CD14-positive monocyte (primary cell): ENCODE measurements around the gene GLCE. TPM values are rescaled to one million over a fixed set of nuclear protein-coding genes. Genes with fewer than 3 reads are reported as not detected.

ENCODE experiments used
- DNase-seq, 3 donors: peaks; one replicate each; pipeline ENCODE4 v3.0.0-alpha.2; 2011 to 2022
- H2AFZ ChIP-seq: 2 replicates; pipeline ENCODE4 v1.6.0; 2012; ENCODE audit warnings: mild to moderate bottlenecking, low read depth, low read length, inconsistent platforms; ENCODE audit not compliant: insufficient read depth, poor library complexity, severe bottlenecking
- H3K27ac ChIP-seq, 2 donors: 1 replicate in 1 of 2; 2 replicates in 1 of 2; pipeline ENCODE4 v1.5.1; 2012 to 2013; ENCODE audit warnings: low read length in 2 of 2, control low read depth in 1 of 2, inconsistent platforms in 1 of 2, low read depth in 1 of 2, mild to moderate bottlenecking in 1 of 2
- H3K27me3 ChIP-seq, 2 donors: one replicate each; pipeline versions ENCODE4 v1.6.0 to v1.6.1; 2011 to 2013; ENCODE audit warnings: low read length in 2 of 2; ENCODE audit not compliant: control insufficient read depth in 2 of 2, insufficient read depth in 2 of 2
- H3K36me3 ChIP-seq, 2 donors: replicated peaks in 1 of 2; 1 replicate in 1 of 2; 2 replicates in 1 of 2; pipeline versions ENCODE4 v1.5.1 to v1.6.1; 2012 to 2013; ENCODE audit warnings: low read length in 2 of 2, control low read depth in 1 of 2, inconsistent platforms in 1 of 2, mild to moderate bottlenecking in 1 of 2; ENCODE audit not compliant: insufficient read depth in 2 of 2, control insufficient read depth in 1 of 2
- H3K4me1 ChIP-seq, 2 donors: 1 replicate in 1 of 2; 2 replicates in 1 of 2; pipeline versions ENCODE4 v1.5.1 to v1.6.1; 2012 to 2013; ENCODE audit warnings: low read length in 2 of 2, control low read depth in 1 of 2, inconsistent platforms in 1 of 2, mild to moderate bottlenecking in 1 of 2, moderate library complexity in 1 of 2; ENCODE audit not compliant: insufficient read depth in 2 of 2, control insufficient read depth in 1 of 2
- H3K4me2 ChIP-seq: replicated peaks from 2 replicates; pipeline ENCODE3; 2012; ENCODE audit warnings: low read length, moderate library complexity, mild to moderate bottlenecking; ENCODE audit not compliant: poor library complexity, severe bottlenecking; ENCODE audit errors: extremely low read depth
- H3K4me3 ChIP-seq, 3 experiments: fragments of 200-600 bp in 1 of 3; sonication (generic) in 1 of 3; replicated peaks in 1 of 3; 1 replicate in 2 of 3; 2 replicates in 1 of 3; pipeline ENCODE4 v1.5.1; 2011 to 2013; ENCODE audit warnings: low read length in 3 of 3, mild to moderate bottlenecking in 3 of 3, control low read depth in 2 of 3, low read depth in 2 of 3, inconsistent platforms in 1 of 3, moderate library complexity in 1 of 3
- H3K79me2 ChIP-seq: 2 replicates; pipeline ENCODE4 v1.6.0; 2012; ENCODE audit warnings: mild to moderate bottlenecking, control low read depth, inconsistent platforms, low read length, moderate library complexity; ENCODE audit not compliant: insufficient read depth
- H3K9ac ChIP-seq: 2 replicates; pipeline ENCODE4 v1.6.0; 2017; ENCODE audit warnings: low read length, mild to moderate bottlenecking; ENCODE audit not compliant: insufficient read depth, poor library complexity, severe bottlenecking
- H3K9me3 ChIP-seq, 2 donors: replicated peaks in 1 of 2; 1 replicate in 1 of 2; 2 replicates in 1 of 2; pipeline versions ENCODE4 v1.5.1 to v1.6.1; 2012 to 2013; ENCODE audit warnings: low read length in 2 of 2, control low read depth in 1 of 2; ENCODE audit not compliant: control insufficient read depth in 1 of 2, insufficient read depth in 1 of 2
- H4K20me1 ChIP-seq: 2 replicates; pipeline ENCODE4 v1.6.0; 2012; ENCODE audit warnings: mild to moderate bottlenecking, low read length, control low read depth, moderate library complexity; ENCODE audit not compliant: insufficient read depth
- H3K27ac Mint-ChIP-seq, 7 donors: one replicate each; pipeline ENCODE4 v1.8.0; 2020; ENCODE audit warnings: mild to moderate bottlenecking in 7 of 7, mixed read lengths in 7 of 7, moderate library complexity in 6 of 7, inconsistent platforms in 2 of 7
- H3K27me3 Mint-ChIP-seq, 3 donors: one replicate each; pipeline ENCODE4 v1.8.0; 2021 to 2022; ENCODE audit warnings: low read depth in 3 of 3, mild to moderate bottlenecking in 3 of 3, mixed read lengths in 3 of 3, moderate library complexity in 3 of 3, inconsistent platforms in 1 of 3
- H3K36me3 Mint-ChIP-seq, 2 donors: one replicate each; pipeline ENCODE4 v1.8.0; 2020; ENCODE audit warnings: mixed read lengths in 2 of 2, inconsistent platforms in 1 of 2, mild to moderate bottlenecking in 1 of 2
- H3K4me1 Mint-ChIP-seq: one replicate; pipeline ENCODE4 v1.8.0; 2020; ENCODE audit warnings: mild to moderate bottlenecking, mixed read lengths
- H3K4me3 Mint-ChIP-seq, 2 donors: one replicate each; pipeline ENCODE4 v1.8.0; 2020; ENCODE audit warnings: mild to moderate bottlenecking in 2 of 2, mixed read lengths in 2 of 2, moderate library complexity in 1 of 2
- H3K9me3 Mint-ChIP-seq, 7 donors: one replicate each; pipeline ENCODE4 v1.8.0; 2020 to 2022; ENCODE audit warnings: mixed read lengths in 7 of 7, mild to moderate bottlenecking in 6 of 7, moderate library complexity in 6 of 7, inconsistent platforms in 2 of 7
- WGBS: methylation state at CpG from one replicate; pipeline ENCODE4 v1.1.5; 2013; ENCODE audit warnings: missing lambda C conversion rate; ENCODE audit not compliant: insufficient coverage; 5-methylcytosine and 5-hydroxymethylcytosine counted together
- intact Hi-C, 2 donors: fragments of 100-400 bp; cut with micrococcal nuclease; formaldehyde crosslinking; loops; one replicate each; pipeline versions ENCODE4 v1.15.0 to v1.15.1; 2023
- polyA plus RNA-seq, 3 donors: library from polyadenylated mRNA; depleted of rRNA in 1 of 3; unstranded in 2 of 3; stranded (reverse) in 1 of 3; fragments of 300-500 nt in 2 of 3; fragments of >200 nt in 1 of 3; fragmentation: Illumina TruSeq in 2 of 3; gene quantifications; 1 replicate in 2 of 3; 2 replicates in 1 of 3; pipeline ENCODE4 v1.2.3, GENCODE V29; 2012 to 2021
- TF ChIP-seq, protein P1 (sequence below): fragments of 200-600 bp; IDR thresholded peaks from one replicate; pipeline ENCODE4 v1.8.0; 2022; ENCODE audit warnings: antibody characterized with exemption, mild to moderate bottlenecking

The GLCE gene
- polyA plus RNA-seq, 3 donors: 11.0 to 24.3 (median 24.0) TPM

DNA sequence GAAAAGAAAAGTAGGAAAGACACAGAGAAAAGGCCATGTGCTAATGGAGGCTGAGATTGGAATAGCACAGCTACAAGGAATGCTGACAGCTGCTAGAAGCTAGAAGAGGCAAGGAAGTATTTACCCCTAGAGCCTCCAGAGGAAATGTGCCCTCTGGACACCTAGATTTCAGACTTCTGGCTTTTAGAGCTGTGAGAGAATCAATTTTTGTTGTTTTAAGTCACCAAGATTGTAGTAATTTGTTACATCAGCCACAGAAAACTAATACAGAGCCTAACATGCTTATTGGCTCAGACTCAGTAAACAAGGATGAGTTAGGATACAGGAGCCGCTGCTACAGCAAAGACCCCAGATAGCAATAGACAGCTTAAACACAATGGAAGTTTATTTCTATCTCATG, 33.1 kb upstream of the GLCE start:
- peaks cover 0 to 3% (median 0%) of the 10 kb centered on the region in 7 donors for H3K9me3 Mint-ChIP-seq
- no peak for DNase-seq
- H3K27ac ChIP-seq: no peak overlapping the region
- H3K36me3 ChIP-seq: no peaks in the 10 kb centered on the region
- no peaks in the 10 kb centered on the region for H3K9me3 ChIP-seq
- no peak overlapping the region for H2AFZ ChIP-seq
- H3K9ac ChIP-seq: no peak overlapping the region
- TF ChIP-seq, protein P1, sequence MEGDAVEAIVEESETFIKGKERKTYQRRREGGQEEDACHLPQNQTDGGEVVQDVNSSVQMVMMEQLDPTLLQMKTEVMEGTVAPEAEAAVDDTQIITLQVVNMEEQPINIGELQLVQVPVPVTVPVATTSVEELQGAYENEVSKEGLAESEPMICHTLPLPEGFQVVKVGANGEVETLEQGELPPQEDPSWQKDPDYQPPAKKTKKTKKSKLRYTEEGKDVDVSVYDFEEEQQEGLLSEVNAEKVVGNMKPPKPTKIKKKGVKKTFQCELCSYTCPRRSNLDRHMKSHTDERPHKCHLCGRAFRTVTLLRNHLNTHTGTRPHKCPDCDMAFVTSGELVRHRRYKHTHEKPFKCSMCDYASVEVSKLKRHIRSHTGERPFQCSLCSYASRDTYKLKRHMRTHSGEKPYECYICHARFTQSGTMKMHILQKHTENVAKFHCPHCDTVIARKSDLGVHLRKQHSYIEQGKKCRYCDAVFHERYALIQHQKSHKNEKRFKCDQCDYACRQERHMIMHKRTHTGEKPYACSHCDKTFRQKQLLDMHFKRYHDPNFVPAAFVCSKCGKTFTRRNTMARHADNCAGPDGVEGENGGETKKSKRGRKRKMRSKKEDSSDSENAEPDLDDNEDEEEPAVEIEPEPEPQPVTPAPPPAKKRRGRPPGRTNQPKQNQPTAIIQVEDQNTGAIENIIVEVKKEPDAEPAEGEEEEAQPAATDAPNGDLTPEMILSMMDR: no peak
- no peak overlapping the region for H3K4me3 Mint-ChIP-seq
- no peaks in the 10 kb centered on the region for H3K27me3 ChIP-seq
- H3K4me1 Mint-ChIP-seq: peaks cover 62% of the 10 kb centered on the region
- H3K36me3 Mint-ChIP-seq: peaks cover 0 to 3% of the 10 kb centered on the region in 2 donors
- H3K4me2 ChIP-seq: no peak overlapping the region
- H4K20me1 ChIP-seq: no peaks in the 10 kb centered on the region
- peaks cover 1 to 2% (median 1%) of the 10 kb centered on the region in 3 donors for H3K27me3 Mint-ChIP-seq
- no peak overlapping the region for H3K27ac Mint-ChIP-seq
- WGBS: no CpG with 5 or more reads among the region's 1 CpG
- no peaks in the 10 kb centered on the region for H3K79me2 ChIP-seq
- H3K4me1 ChIP-seq: peaks cover 52 to 59% of the 10 kb centered on the region in 2 donors
- no peak overlapping the region for H3K4me3 ChIP-seq
- intact Hi-C loops: no loop called here

DNA sequence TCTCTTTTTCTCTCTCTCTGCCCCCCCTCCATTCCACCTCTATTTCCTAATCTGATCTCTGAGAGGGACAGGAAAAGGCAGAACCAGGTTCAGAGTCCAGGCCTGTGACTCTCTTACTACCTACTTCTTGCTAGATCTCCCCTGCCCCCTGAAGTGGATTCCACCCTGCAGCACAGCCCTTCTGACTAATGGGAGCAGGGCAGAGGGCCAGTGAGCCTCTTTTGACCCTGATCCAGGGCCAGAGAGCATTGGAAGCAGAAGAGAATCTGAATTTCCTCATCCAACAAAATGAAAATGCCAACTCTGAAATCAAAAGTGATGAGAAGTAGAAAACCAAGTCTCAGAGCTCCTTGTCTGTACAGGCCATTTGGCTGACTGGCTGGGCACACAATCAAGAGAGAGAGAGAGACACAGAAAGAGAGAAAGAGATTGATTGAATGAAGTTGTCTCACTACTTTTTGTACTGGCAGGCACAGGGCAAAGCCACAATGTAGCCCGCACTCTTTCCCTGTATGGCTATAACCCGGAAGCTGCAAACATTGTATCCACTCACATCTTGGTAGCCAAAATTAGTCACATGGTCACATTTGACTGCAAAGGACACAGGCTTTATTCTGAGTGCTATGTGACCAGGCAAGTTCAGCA, 31.6 kb upstream of the GLCE start:
- Histone ChIP-seq H3K4me3 (no peak overlapping the region), H3K27ac (peak overlapping the region in 1 of 2 donors; percentile 81), H2AFZ (peak overlapping the region; percentile 28), H4K20me1 (no peaks in the 10 kb centered on the region), H3K9me3 (no peaks in the 10 kb centered on the region), H3K4me1 (peaks cover 66 to 74% of the 10 kb centered on the region in 2 donors), H3K9ac (no peak overlapping the region), H3K4me2 (no peak overlapping the region), H3K36me3 (no peaks in the 10 kb centered on the region), H3K27me3 (no peaks in the 10 kb centered on the region), H3K79me2 (no peaks in the 10 kb centered on the region)
- intact Hi-C loops: no loop called here
- Mint-ChIP-seq H3K27me3 (peaks cover 0 to 2% (median 1%) of the 10 kb centered on the region in 3 donors), H3K36me3 (peaks cover 0 to 3% of the 10 kb centered on the region in 2 donors), H3K27ac (peak overlapping the region; percentile 8 to 90 (median 64)), H3K9me3 (peaks cover 0 to 3% (median 0%) of the 10 kb centered on the region in 7 donors), H3K4me3 (peak overlapping the region in 1 of 2 donors; percentile 16), H3K4me1 (peaks cover 77% of the 10 kb centered on the region)
- TF ChIP-seq, protein P1: no peak
- WGBS: 90% methylated on average over 2 of the region's 2 CpGs
- DNase-seq: no peak
